A172 (cell line): ENCODE data around the gene CUTA. TPM values are rescaled to one million over a fixed set of nuclear protein-coding genes. Genes with fewer than 3 reads are reported as not detected.
A peak's percentile ranks its signal among the peaks of the same experiment; 100 is the strongest.

ENCODE experiments used
- DNase-seq: peaks from one replicate; pipeline ENCODE4 v3.0.0-alpha.2; 2015; ENCODE audit warnings: low spot score
- total RNA-seq: library from RNA; depleted of rRNA; stranded (reverse); fragments of >200 nt; shearing (Covaris generic); gene quantifications from 2 replicates; pipeline ENCODE4 v1.2.3, GENCODE V29; 2014; rRNA removed

Gene CUTA, protein sequence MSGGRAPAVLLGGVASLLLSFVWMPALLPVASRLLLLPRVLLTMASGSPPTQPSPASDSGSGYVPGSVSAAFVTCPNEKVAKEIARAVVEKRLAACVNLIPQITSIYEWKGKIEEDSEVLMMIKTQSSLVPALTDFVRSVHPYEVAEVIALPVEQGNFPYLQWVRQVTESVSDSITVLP
- 298 and 347 TPM in 2 replicates for total RNA-seq

DNA sequence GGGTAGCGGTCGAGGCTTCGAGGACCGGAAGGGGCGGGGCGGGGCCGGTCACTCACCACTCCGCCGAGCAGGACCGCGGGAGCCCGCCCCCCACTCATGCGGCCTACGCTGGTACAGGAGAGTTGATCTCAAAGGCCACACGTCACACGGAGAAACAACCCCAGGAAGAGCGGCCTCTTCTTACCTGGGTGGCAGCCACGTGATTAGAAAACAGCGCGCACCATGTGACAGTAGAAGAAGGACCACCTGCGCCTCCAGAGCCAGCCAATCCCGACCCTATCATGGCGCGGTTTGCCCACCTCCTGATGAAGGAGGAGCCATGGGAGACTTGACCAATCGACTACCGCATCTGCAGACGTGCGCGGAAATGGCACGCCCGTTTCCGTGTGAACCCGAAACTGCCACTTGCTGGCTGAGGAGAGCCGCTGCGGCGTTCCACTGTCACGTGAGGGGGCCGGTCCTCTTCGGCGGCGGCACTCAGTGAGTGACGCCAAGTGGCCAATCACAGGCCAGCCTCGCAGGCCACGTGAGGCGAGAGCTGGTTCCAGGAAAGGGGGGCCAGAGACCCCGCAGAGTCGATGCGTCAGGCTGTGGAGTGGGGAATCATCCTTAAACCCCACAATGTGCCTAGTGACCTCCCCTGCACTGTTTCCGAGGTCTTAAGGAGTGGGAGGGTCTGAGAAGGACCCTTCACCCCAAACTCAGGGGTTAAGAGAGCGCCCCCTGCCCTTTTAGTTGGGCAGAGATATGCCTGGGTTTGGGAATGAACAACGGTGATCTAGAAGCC lies at the start of gene CUTA:
Gene CUTA, minus strand, starts transcription at position 205 of the 787 bp plus-strand sequence. Its CDS starts 107 bp downstream, at position 98.
- DNase-seq: peak; percentile 99

DNA sequence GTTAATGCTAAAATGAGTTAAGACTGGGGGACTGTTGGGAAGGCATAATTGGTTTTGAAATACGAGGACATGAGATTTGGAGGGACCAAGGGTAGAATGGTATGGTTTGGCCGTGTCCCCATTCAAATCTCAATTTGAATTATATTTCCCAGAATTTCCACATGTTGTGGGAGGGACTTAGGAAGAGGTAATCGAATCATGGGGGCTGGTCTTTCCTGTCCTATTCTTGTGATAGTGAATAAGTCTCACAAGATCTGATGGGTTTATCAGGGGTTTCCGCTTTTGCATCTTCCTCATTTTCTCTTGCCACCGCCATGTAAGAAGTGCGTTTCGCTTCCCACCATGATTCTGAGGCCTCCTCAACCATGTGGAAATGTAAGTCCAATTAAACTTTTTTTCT lies 49.2 kb upstream of the CUTA start:
- no peak for DNase-seq

DNA sequence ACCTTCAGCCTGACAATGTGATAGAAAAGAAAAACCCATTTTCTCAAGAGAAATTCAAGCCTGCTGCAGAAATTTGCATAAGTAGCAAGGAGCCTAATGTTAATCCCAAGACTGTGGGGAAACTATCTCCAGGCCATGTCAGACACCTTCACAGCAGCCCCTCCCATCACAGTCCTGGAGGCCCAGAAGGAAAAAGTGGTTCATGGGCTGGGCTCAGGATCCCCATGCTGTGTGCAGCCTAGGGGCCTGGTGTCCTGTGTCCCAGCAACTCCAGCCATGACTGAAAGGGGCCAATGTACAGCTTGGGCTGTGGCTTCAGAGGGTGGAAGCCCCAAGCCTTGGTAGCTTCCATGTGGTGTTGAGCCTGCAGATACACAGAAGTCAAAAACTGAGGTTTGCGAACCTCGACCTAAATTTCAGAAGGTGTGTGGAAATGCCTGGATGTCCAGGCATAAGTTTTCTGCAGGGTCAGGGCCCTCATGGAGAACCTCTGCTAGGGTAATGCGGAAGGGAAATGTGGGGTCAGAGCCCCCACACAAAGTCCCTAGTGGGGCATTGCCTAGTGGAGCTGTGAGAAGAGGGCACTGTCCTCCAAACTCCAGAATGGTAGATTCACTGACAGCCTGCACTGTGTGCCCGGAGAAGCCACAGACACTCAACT lies 48.3 kb upstream of the CUTA start:
- no peak for DNase-seq

DNA sequence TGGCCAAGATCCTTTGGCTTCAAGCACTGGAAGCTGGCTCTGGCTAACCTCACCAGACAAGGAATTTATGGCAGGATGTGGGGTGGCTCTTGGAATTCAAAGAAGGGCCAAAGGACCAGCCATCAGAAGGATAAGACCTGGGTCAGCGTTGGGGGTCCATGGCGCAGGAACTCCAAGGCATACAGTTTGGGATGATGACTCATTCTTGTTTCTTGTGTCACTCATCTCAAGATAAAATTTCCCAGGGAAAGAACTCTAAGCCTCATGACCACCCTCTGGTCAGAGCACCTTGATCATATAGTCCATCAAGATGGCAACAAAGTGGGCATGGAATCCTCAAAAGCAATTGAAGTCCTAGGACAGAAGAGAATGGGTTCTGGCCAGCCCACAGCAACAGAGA lies 41.3 kb upstream of the CUTA start:
- no peak for DNase-seq

DNA sequence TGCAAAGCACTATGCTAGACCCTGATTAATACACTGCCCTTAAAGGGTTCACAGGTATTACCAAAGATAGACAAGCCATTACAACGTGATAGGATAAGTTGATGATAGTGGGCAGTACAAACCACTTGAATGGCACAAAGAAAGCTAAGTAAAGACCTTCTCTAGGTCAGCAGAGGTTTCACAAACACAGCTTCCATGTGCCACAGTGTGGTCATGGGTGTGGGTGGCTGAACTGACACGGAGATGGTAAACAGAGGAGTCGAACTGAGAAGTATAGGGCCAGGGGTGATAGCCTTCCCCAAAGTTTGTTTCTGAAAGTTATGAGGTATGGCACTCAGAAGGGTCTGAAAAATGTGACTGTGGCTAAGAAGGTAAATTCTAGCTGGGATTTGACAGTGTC lies 40.8 kb upstream of the CUTA start:
- no peak for DNase-seq

DNA sequence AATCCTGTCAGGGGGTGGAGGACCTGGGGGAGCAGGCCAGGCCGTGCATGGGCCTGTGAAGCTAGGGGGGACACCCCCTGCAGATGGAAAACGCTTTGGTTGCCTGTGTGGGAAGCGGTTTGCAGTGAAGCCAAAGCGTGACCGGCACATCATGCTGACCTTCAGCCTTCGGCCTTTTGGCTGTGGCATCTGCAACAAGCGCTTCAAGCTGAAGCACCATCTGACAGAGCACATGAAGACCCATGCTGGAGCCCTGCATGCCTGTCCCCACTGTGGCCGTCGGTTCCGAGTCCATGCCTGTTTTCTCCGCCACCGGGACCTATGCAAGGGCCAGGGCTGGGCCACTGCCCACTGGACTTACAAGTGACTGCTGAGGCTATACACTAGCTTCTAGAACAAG lies 38.2 kb upstream of the CUTA start:
- no peak for DNase-seq

DNA sequence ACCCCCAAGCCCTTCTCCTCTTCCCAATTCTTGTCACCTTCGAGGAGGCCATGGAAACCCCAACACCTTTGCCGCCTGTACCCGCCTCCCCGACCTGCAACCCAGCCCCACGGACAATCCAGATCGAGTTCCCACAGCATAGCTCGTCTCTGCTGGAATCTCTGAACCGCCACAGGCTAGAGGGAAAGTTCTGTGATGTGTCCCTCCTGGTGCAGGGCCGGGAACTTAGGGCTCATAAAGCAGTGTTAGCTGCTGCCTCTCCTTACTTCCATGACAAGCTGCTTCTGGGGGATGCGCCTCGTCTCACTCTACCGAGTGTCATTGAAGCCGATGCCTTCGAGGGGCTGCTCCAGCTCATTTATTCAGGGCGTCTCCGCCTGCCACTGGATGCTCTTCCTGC lies 37.1 kb upstream of the CUTA start:
- DNase-seq: no peak

DNA sequence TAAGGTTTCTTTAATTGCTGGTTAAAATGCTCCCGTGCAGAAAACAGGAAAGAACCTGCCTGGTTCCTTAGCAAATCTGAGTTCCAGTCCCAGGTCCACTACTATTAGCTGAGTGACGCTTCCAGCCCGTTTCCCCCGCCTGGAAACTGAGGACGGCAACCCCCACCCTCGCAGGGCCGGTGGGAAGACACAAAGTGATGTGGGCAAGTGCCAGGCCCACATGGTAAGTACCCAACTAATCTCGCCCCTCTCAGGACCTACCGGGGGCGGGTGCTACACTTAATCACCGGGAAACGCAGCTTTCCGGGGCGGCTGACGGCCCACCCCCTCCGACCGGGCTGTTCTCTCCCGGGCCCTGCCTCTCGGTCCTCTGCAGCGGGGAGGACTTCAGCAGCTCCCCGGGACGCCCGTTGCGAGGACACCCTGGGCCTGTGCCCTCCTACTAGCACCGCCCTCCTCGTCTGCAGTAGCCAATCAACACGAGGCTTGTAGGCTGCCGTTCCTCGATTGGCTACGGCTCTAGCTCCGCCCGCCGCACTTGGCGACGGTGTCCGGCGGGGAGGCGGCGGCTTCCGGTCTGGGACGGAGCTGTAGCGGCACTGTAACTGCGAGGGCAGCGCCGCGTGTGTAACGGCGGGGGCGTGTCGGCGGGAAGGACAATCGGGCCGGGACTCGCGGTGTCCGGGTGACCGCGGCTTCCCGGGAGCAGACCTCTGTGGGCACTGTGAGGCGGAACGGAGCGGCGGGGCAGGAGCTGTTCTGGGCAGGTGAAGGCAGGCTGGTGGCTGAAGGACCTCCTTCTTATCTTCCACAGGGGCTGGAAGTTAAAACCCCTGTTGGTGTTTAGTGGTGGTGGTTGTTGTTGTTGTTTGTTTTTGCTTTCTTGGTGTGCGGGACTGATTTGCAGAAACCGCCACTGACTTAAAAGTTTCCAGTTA lies 36.4 kb upstream of the CUTA start, which contains the start of gene ZBTB9:
Gene ZBTB9, plus strand, starts transcription at position 568 of the 938 bp plus-strand sequence. CDS start 525 bp downstream, outside the sequence.
- peak; percentile 91 for DNase-seq

DNA sequence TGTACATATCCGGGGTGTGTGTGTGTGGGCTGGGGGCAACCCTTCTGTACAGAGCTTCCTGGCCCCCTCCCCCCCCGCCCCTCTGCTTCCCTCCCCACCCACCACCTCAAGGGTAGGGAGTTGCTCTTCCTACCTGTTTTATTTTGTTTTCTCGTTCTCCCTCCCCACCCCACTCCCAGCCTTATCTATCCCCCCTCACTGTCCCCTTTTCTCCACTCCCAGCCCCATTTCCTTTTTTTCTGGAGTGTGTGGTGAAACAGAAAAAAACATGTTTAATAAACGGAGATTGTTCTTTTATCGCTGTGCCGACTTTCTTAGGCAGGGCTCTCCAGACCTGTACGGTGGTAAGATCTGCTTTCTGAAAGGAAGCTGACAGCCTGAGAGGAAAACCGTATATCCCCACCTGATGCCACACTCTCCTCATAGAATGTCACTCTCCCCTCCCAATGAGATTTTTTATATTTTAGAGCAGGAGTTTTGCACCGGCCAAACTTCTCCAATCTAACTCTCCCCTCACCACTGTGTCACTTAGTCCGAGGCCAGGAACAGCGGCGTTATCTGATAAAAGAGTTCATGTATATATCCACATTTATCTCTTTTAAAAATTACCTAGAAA lies 35.6 kb upstream of the CUTA start:
- no peak for DNase-seq

DNA sequence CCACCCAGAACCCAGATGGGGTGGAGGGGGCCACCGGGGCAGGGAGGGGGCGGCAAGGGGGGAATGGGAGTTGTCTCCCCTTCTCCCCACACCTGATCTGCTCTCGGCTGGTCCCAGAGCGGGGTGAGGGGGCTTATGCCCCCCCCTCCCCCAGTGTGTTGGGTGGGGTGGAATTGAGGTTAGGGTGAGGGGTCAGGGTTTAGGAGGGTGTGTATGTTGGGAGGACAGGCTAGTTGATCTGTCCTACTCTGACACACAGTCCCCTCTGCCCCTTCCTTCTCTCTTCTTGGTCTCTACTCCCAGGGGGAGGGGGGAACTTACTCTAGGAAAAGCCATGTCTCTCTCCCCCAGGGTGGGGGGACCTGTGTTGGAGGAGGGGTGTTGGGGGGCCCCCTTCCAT lies 34.6 kb upstream of the CUTA start:
- DNase-seq: no peak

DNA sequence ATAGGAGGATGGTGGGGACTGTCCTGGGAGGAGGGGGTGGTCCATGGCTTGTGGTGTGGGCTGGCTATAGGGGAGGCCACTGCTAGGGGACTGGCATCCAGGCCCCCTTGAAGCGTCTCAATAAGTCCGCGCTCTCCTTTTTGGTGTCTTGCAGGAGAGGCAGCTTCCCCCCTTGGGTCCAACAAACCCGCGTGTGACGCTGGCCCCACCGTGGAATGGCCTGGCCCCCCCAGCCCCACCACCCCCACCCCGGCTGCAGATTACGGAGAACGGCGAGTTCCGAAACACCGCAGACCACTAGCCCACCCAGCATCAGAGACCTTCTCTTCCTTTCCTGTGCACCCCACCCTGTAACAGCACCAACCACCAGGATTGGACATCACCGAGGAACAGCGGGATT lies 33.7 kb upstream of the CUTA start:
- DNase-seq: no peak

DNA sequence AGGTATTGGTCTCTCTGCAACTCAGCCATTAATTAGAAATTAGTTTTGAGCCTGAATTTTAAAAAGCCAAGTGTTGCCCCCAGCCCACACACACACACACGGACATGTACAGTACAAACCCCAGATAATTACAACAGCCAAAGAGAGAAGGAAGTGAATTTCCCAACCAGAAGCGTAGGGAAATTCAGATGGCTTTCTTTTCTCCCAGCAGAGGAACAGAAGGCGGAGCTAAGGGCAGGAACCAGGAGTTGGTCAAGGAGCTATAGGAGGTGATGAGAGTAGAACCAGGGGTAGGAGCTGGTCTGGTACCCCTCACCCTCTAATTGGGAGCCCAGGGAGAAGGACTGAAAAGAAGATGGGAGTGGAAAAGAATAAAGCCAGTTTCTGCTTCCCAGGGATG lies 32.5 kb upstream of the CUTA start:
- DNase-seq: no peak

DNA sequence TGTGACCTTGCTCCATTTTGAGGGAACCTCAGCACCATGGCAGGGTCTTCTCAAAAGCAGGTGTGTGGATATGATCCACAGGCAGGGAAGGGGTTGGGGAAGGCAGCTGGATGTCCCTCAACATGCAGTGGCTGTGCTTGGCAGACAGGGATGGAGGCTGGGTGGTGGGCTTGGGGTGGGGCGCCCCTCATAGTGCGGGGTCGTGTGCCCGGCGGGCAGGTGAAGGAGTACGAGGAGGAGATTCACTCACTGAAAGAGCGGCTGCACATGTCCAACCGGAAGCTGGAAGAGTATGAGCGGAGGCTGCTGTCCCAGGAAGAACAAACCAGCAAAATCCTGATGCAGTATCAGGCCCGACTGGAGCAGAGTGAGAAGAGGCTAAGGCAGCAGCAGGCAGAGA lies 28.4 kb upstream of the CUTA start:
- DNase-seq: no peak

DNA sequence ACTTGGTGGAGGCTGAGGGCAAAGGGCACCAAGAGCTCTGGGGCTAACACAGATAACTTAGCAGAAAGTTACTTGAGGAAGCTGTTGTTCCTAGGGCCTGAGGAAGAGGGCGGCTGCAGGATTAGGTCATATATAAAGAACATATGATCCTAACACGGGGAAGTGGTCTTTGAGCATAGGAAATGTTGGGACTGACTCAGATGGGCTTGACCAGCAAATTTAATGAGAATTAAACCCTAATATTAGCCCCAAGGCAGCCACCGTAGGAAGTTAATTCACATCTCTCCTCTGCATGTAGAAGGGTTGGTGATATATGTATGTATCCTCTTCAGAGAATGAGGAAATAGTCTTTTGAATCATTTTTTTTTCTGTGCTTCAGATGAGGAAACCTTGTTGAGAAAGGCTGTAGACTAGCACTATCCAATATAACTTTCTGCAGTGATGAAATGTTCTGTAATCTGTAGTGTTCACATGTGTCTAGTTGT lies 27.3 kb upstream of the CUTA start:
- DNase-seq: no peak

DNA sequence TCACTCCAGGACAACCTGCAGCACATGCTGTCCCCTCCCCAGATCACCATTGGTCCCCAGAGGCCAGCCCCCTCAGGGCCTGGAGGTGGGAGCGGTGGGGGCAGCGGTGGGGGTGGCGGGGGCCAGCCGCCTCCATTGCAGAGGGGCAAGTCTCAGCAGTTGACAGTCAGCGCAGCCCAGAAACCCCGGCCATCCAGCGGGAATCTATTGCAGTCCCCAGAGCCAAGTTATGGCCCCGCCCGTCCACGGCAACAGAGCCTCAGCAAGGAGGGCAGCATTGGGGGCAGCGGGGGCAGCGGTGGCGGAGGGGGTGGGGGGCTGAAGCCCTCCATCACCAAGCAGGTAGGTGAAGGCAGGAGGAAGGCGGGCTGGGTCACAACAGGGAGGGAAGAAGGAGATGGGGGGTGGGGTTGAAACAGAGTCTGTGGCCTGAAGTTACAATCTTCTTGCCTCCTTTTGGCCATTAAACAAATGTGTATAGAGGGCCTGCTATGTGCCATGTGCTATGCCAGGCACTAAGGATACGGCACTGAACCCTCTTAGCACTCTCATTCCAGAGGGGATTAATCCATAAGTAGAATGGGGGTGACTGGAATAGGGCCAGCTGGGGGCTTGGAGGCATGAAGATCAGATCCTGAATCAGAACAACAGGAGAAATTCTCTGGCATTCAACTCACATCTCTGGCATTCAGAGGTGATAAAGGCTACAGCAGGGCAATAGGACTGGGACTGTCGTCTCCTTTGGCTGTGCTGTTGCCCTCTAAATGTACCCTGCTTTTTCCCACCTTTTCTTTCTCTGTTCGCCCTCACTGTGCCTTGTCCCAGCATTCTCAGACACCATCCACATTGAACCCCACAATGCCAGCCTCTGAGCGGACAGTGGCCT lies 26.0 kb upstream of the CUTA start:
- DNase-seq: no peak

DNA sequence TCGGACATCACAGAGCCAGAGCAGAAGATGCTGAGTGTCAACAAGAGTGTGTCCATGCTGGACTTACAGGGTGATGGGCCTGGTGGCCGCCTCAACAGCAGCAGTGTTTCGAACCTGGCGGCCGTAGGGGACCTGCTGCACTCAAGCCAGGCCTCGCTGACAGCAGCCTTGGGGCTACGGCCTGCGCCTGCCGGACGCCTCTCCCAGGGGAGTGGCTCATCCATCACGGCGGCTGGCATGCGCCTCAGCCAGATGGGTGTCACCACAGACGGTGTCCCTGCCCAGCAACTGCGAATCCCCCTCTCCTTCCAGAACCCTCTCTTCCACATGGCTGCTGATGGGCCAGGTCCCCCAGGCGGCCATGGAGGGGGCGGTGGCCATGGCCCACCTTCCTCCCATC lies 25.1 kb upstream of the CUTA start:
- DNase-seq: no peak

DNA sequence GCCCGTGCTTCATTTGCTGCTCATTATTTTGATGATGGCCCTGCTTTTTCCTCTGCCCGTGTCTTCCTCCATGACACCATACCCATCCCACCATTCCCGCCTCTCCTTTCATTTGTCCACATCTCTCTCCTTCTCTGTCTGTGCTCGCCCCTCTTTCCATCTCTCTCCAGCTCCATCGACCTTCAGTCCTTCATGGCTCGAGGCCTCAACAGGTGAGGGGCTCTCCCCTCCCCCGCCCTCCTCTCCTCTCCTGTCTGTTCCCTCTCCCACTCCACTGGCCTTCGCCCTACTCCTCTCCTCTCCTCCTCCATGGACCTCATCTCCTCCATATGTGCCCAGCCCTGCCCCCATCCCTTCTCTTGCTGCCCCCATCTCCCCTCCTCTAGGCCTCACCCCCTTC lies 24.4 kb upstream of the CUTA start:
- no peak for DNase-seq

DNA sequence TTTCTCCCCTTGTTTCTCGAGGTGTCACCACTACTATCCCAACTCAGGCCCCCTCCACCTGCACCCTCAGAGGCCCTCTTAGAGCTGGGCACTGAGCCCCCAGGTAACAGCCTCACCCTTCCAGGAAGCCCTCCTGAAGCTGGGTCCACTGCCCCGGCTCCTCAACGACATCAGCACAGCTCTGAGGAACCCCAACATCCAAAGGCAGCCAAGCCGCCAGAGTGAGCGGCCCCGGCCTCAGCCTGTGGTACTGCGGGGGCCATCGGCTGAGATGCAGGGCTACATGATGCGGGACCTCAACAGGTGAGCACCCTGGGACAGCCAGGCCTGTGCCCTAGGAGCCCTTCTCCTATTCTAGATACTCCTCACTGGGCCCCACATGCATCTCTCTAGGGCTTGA lies 23.6 kb upstream of the CUTA start:
- no peak for DNase-seq

DNA sequence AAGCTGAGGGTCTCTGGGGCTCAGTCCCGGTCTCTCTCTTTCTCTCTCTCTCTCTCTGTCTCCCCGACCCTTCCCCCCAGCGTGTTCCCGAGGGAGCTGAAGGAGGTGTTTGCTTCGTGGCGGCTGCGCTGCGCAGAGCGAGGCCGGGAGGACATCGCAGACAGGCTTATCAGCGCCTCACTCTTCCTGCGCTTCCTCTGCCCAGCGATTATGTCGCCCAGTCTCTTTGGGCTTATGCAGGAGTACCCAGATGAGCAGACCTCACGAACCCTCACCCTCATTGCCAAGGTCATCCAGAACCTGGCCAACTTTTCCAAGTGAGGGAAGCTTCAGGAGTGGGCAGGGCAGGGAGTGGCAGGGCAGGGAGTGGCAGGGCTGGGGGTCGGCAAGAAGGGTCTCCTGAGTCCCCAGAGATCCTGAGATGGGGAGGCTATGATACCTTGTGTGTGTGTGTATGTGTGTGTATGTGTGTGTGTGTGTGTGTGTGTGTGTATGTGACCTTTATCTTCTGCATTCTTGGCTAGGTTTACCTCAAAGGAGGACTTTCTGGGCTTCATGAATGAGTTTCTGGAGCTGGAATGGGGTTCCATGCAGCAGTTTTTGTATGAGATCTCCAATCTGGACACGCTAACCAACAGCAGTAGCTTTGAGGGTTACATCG lies 22.9 kb upstream of the CUTA start:
- no peak for DNase-seq
